HG03575 (cell line): Measurements from ENCODE around the gene CFAP90.
A peak's percentile ranks its signal among the peaks of the same experiment; 100 is the strongest.

Experiments used
- ATAC-seq: cut with Tn5 transposase; IDR thresholded peaks from one replicate; pipeline ENCODE4 v1.9.1; 2021; ENCODE audit not compliant: unreplicated experiment, insufficient number of reproducible peaks, low FRiP score; ENCODE audit errors: extremely low read depth

Gene CFAP90

DNA sequence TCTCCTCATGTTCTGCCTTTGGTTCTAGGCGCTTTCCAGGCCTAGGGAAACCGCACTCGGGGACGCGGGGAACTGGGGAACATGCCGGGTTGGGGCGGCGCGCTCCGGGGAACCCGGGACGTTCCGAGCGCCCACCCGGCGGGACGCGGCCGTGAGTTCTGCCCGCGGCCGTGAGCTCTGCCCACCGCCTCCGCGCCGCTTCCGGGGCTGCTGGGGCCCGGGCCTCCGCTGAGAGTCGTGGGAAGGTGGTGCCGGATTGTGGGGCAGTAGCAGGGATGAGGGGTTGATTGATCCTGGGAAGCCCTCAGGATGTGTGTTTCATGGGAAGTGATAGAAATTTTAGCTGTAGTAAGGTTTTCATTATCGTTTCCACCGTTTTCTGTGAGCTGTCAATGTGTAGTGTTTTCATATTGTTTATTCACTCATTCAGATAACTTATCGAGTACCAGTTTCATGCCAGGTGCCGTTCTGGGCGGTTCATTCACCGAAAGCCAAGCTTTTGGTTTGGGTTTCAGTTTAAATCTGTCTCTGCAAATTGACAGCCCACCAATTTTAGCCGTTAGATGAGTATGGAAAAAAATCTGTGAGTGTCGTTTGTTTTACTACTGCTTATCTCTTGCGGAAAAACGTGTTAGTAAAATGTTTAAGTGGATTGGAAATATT is 18.7 kb upstream of the CFAP90 start:
- no peak for ATAC-seq

DNA sequence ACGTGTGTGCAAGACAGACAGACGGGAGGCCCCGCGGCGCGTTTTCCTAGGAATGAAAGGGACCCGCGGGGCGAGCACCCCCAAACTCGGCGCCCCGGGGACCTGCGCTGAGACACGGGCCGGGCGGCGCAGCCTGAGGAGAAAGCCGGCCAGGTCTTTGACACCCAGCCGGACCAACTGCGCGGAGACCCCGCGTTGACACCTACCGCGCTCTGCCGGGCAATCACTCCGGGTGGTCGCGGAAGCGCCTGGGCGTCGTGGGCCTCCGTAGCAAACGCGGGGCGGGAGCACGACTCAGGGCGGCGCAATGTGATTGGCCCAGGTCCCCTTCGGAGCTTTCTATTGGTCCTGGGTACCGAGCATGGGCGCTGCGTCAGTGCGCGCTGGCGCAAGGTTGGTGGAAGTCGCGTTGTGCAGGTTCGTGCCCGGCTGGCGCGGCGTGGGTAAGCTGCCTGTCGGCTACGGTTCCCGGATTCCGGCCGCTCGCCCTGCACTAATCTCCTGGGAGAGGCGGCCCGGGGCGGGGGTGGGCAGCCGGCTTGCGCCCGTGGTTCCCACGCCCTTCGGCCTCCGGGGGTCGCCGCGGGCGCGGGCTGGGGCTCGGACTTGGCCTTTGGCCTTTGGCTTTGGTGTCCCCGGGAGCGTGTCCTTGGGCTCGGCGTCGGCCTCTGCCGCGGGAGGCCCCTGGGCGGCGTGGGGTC is 18.0 kb upstream of the CFAP90 start, which contains the start of the genes FASTKD3 and MTRR:
TSS of gene FASTKD3 (minus strand) at position 259 of the 701 bp plus-strand sequence. CDS start 948 bp downstream, outside the sequence.
TSS of gene MTRR (plus strand) at position 376 of the 701 bp plus-strand sequence. CDS start 1,647 bp downstream, outside the sequence.
- peak; percentile 92 for ATAC-seq

DNA sequence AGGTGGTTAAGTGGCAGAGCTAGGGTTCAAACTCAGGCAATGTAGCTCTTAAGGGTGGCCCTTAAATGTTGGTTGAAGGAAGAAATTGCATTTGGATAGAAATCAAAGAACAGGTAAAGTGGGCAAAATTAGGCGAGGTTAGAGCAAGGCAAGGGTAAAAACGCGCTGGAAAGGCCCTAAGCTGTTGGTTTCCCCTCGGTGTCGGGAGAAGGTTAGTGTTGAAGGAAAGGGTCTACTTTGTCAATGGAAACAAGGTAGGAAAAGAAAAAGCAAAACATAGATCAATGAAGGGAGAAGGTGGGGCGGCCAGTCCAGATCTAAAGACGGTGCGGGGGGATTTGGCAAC is 17.5 kb upstream of the CFAP90 start:
- no peak for ATAC-seq

DNA sequence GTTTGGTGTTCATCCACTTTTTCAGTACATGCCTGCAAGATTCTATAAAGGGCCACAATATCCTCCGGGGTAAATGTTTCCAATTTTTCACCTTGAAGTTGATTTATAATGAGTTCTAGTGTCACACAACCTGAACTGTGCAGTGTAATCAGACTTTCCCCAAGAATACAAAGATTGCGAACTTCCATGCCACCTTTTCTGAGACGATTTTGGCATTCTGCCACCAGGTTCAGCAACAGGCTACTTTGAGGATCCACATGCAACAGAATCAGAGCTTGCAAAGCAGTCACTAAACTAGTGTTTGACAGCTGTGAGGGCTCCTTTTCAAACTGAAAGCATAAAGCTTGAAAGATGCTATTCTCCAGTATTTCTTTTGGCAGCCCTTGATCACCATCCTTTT is 16.3 kb upstream of the CFAP90 start:
- ATAC-seq: no peak

DNA sequence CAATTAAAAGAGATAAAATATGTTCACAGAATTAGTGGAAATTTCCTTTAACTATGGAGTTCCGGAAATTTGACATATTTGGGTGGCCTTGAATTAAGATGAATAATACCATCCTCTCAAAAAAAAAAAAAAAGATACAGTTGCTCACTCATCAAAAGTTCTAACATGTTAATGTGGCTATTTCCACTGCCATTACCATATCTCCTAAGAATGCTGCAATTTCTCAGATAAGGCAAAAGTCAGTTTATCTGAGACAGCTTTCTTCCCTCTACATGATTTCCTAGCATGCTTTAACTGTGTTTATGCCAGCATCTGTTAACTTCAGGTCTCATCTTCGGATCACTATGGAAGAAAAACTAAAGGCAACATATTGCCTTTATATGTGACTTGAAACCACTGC is 15.3 kb upstream of the CFAP90 start:
- no peak for ATAC-seq

DNA sequence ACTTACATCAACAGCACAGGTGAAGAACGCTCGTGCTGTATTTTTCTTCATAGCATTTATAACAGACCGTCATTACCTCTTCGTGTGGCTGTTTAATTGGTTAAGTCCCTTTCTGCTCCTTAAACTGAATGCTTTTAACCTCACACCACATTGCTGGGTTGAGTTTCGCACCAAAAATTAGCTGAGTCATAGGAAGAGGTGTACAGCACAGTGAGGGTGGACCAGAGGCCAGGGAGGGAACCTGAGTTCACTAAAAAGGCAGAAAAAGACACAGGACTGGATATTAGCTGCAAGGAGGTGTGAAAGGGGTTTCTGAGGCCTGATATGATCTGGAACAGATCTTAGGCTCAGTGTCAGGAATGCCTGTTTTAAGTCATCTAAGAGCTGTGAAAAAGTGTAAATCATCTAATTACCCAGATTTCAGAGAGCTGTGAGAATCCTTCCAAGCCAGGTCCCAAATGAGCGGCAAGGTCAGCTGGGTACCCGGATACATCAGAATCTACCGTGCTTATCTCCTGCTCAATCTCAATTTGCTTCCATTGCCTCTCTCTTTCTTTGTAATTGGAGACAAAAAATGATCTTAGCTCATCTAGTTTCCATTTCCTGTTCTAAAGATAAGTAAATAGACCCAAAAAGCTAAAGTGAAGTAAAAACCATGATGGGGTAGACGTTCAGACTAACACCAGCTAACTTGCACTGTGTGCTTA is 7.1 kb upstream of the CFAP90 start:
- no peak for ATAC-seq

DNA sequence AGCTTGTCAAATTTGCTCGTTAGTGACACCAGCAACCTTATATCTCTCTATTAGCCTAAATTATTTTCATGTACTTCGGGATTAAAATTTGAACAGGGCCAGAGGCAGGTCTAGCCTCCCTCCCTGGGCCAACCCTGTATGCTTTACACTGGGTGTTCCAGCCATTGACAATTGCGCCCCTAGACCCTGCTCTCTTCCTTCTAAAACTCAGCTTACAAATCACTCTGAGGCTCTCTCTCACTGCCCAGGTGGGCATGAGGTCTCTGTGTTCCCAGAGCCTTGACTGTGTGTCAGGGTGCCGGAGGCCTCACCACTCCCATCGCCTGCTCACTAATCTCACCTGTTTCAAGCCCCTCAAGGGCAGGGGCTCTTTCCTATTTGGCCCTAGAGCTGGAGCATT is 6.4 kb upstream of the CFAP90 start:
- ATAC-seq: no peak

DNA sequence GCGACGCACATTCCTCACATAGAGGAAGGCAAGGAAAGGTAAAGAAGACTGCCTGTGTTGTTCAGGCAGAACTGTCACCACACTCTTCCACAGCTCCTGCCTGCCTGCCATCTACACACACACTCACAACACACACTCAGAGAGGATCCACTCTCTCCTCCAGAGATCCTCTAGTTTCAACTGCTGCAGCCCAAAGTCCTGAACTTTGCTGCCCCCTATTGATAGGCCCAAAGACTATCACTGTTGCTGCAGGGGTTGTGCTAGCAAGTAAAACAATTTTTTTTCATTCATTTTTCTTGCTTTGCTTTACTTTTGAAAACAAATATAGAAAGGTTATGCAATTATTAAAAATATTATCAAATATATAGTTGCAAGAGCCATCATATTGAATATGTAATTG is 5.9 kb upstream of the CFAP90 start:
- ATAC-seq: no peak

DNA sequence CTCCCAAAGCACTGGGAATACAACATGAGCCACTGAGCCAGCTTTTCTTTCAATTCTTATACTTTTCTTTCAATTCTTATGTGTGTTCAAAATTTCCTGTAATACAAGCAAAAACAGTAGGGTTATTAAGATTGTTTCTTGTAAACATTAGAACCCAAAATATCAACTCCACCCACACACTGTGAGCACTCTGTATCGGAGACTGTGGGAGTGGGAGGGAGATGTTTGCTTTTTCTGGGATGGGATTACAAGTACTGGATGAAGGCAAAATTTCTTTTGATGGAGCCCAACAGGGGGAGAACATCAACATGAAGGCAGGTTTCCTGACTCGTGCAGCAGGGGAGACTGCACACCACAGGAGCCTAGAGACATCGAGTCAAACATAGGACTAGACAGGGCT is 4.7 kb upstream of the CFAP90 start:
- ATAC-seq: no peak

DNA sequence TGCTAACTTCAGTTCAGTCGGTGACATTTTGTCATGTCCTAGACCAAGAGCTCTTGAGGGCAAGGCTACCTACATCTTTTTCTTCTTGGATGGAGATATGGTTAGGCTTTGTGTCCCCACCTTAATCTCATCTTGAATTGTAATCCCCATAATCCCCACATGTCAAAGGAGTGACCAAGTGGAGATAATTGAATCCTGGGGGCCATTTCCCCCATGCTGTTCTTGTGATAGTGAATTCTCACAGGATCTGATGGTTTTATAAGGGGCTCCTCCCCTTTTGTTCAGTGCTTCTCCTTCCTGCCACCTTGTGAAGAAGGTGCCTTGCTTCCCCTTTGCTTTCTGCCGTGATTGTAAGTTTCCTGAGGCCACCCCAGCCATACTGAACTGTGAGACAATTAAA is 2.1 kb upstream of the CFAP90 start:
- ATAC-seq: no peak

DNA sequence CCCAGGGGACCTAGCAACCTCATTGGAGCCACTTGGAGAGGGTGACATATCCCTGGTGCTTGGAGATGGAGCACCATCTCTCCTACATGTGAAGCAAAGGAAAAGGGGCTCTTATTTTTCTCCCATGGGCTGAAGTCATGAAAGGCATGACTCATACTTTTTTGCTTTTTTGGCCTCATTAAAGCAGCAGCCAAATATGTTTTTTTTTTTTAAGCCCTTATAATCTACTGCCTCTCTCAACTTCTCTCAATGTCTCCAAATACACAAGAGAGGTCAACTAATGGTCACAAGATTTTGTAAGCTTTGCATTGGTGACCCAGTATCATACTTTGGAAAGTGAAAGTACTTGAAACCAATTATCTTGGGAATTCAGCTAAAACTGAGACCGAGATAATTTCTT is 1.6 kb upstream of the CFAP90 start:
- no peak for ATAC-seq

DNA sequence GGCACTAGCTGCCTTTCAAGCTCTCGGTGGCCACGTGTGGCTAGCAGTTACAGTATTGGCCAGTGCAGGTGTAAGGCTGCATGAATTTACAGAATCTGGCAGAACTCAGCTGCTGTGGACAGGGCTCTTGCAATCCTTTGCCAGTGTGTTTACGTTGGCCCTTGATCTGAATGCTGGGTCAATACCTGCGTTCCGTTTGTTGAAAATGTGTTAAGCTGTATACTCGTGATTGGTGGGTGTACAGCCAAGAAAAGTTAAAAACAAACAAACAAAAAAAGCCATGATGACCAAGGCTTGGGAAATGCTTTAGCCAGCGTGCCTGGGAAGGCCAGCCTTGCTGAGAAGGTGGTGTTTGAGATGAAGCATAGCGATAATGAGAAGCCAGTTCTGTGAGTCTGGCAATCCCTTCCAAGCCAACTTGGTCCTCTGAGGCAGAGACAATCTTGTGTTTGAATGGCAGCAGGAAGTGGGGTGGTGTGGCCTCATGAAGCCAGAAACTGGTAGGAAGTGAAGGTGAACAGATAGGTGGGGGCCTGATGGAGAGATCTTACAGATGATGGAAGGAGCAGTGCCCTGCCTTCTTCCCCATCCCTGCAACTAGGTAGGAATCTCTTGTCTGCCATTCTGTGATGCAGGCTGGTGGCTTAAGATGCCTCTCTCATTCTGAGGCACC is 820 bp upstream of the CFAP90 start:
- no peak for ATAC-seq

DNA sequence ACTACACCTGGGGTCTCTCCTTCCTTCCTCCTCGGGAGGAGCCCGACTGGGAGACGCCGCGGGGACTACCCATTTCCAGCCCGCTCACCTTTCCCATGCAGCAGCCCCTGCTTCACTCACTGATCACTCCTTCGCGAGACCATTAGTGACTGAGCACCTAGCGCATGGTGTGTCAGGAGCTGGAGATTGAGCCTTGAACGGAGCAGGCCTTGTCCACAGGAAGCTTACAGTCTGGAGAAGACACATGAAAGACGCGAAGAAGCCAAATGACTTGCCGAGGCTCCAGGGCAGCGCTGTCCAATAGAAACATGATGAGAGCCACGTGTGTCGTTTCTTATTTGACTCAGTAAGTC is 283 bp upstream of the CFAP90 start:
- ATAC-seq: no peak

DNA sequence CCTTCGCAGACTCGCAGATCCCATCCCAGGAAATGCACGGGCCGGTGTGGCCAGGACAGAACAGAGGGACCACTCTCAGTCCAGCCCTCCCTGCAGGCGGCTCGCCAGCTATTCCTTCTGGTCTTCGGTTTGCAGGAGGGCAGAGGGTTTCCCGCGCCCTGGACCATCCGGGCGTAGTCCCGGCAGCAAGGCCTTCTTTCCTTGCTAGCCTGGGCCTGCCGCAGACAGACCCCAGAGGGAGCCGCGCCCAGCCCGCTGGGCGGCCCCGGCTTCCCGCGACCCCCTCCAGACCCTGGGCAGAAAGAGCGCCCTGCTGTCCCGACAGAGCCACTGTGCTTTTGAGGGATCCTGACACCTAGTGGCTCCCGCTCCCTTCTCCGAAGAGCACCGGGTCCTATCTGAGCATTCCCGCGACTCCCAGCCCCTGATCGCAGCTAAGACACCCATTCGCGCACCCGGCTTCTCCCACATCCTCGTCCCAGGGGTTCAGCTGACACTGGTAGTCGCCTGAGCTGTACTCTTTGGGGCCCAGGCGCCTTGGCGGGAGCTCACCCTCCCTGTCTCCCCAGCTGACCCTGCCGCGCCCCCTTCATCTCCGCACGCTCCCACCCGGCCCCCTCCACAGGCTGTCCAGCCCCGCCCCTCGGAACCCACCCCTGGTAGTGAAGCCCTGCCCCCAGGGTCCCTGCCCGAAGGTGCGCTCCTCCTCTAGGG is 1.1 kb downstream of the CFAP90 start:
- ATAC-seq: no peak

DNA sequence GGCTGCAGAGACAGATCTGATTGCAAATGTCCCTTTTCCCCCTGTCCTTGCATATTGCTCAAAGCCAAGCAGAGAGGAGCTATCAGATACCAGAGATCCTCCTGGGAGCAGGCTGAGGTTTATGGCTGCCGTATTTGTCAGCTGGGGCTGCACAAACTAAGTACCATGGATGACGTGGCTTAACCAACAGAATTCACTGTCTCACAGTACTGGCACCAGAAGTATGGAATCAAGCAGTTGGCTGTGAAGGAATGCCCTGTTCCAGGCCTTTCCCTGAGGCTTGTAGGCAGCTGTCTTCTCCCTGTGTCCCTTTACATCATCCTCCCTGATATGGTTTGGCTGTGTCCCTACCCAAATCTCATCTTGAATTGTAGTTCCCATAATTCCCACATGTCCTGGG is 2.6 kb downstream of the CFAP90 start:
- no peak for ATAC-seq

DNA sequence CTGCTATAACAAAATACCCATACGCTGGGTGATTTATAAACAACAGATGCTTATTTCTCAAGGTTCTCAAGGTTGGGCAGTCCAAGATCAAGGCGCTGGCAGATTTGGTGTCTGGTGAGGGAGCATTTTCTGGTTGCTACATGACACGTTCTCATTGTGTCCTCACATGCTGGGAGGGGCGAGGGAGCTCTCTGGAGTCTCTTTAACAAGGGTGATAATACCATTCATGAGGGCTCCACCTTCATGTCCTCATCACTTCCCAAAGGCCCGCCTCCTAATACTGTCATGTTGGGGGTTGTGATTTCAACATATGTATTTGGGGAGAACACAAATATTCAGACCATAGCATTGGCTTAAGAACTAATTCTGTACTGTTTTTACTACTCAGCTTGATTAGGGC is 4.6 kb downstream of the CFAP90 start:
- no peak for ATAC-seq

DNA sequence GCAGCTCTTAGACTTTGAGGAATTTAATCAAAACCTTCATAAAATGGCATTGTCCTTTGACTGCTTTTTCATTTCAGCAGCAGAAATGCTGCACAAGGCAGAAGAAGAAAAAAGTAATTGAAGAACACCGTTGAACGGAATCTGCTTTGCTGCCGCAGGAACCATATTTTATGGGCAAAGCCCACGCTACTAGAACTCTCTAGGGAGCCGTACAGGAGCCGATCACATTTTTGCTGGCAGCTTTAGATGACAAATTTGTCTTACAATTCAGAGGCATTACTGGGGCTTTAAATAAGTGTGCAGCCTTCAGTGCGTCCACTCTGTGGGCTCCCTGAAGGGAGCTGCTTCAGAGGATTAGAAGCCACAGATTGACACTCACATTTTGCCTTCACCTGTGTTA is 5.4 kb downstream of the CFAP90 start:
- ATAC-seq: no peak

DNA sequence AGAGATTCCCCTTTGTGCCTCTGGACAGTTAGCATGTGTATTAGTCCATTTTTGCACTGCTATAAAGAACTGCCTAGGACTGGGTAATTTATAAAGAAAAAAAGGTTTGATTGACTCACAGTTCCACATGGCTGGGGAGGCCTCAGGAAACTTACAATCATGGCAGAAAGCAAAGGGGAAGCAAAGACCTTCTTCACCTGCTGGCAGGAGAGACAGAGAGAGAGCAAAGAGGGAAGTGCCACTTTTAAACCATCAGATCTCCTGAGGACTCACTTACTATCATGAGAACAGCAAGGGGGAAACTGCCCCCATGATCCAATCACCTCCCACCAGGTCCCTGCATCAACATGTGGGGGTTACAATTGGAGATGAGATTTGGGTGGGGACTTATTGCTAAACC is 6.0 kb downstream of the CFAP90 start:
- no peak for ATAC-seq

DNA sequence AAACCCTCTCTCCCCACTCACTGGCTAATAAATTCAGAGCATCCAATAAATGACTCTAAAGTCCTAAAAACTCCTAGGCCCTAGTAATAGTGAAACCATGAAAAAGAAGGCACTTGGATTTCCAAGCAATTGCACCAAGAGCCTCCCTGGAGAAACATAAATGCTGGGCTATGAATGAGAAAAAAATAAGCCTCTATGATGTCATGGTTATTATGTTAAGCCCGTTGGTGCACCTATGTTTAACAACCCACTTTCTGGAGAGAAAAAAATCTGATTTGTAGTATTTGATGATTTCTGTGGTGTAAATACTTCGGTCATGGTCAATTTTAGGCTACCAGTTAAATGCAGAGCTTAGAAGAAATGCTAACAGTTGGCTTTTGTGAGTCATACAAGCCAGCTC is 8.4 kb downstream of the CFAP90 start:
- no peak for ATAC-seq
